H1 (cell line): Measurements from ENCODE around the gene STEAP1B. TPM values are rescaled to one million over a fixed set of nuclear protein-coding genes. Genes with fewer than 3 reads are reported as not detected.

Source experiments
- CTCF ChIA-PET: fragments of 300-600 bp; sonication (Branson Sonifier 250); formaldehyde crosslinking; loops from one replicate; lab custom pipeline; 2021; ENCODE audit not compliant: partially characterized antibody; lab: Charles Lee
- POLR2A ChIA-PET: fragments of 300-600 bp; sonication (Branson Sonifier 250); formaldehyde crosslinking; loops from one replicate; lab custom pipeline; 2021; ENCODE audit warnings: inconsistent platforms; ENCODE audit not compliant: partially characterized antibody; lab: Charles Lee
- DNase-seq, 2 experiments: peaks; one replicate each; pipeline versions ENCODE4 v3.0.0 to v3.0.0-alpha.2; 2010 to 2022; ENCODE audit warnings: low spot score in 2 of 2, low read depth in 1 of 2, mixed read lengths in 1 of 2
- FAIRE-seq: peaks from 2 replicates; lab custom pipeline; 2011; peaks lifted over from hg19 to GRCh38; lab: Jason Lieb, UNC
- H2AFZ ChIP-seq: 2 replicates; pipeline ENCODE4 v1.8.1; 2012; ENCODE audit warnings: low read length, inconsistent platforms
- H2AK5ac ChIP-seq: 2 replicates; pipeline ENCODE4 v1.6.1; 2013; ENCODE audit warnings: low read depth, low read length
- H2BK120ac ChIP-seq: replicated peaks from 2 replicates; pipeline ENCODE3; 2013; ENCODE audit warnings: low read depth, low read length, inconsistent platforms
- H2BK12ac ChIP-seq: 2 replicates; pipeline ENCODE4 v1.6.1; 2013; ENCODE audit warnings: low read depth, low read length
- H2BK15ac ChIP-seq: 2 replicates; pipeline ENCODE4 v1.6.1; 2013; ENCODE audit warnings: low read length
- H2BK20ac ChIP-seq: 2 replicates; pipeline ENCODE4 v1.6.1; 2013; ENCODE audit warnings: low read length
- H2BK5ac ChIP-seq: 2 replicates; pipeline ENCODE4 v1.6.1; 2013; ENCODE audit warnings: low read depth, low read length
- H3K14ac ChIP-seq: 2 replicates; pipeline ENCODE4 v1.6.1; 2013; ENCODE audit warnings: inconsistent platforms; ENCODE audit not compliant: insufficient read length
- H3K18ac ChIP-seq: 2 replicates; pipeline ENCODE4 v1.6.1; 2013; ENCODE audit warnings: low read length; ENCODE audit errors: extremely low read depth
- H3K23ac ChIP-seq: 2 replicates; pipeline ENCODE4 v1.6.1; 2013; ENCODE audit warnings: inconsistent platforms; ENCODE audit not compliant: insufficient read length
- H3K23me2 ChIP-seq: 2 replicates; pipeline ENCODE4 v1.6.1; 2013; ENCODE audit warnings: low read depth, low read length
- H3K27ac ChIP-seq: 2 replicates; pipeline ENCODE4 v1.6.1; 2011; ENCODE audit warnings: low read depth, low read length, inconsistent platforms
- H3K27me3 ChIP-seq, 4 experiments: replicated peaks in 1 of 4; 1 replicate in 1 of 4; 2 replicates in 3 of 4; pipeline versions ENCODE4 v1.6.1 to v1.8.1; 2011 to 2013; ENCODE audit warnings: low read length in 3 of 4, mild to moderate bottlenecking in 3 of 4, inconsistent platforms in 2 of 4, mixed read lengths in 2 of 4, moderate library complexity in 1 of 4; ENCODE audit not compliant: control insufficient read depth in 3 of 4, insufficient read depth in 3 of 4; ENCODE audit errors: extremely low read depth in 1 of 4
- H3K36me3 ChIP-seq, 4 experiments: 2 replicates each; pipeline versions ENCODE4 v1.6.1 to v1.8.1; 2011 to 2013; ENCODE audit warnings: mild to moderate bottlenecking in 4 of 4, low read length in 3 of 4, moderate library complexity in 2 of 4, control low read depth in 1 of 4, inconsistent platforms in 1 of 4; ENCODE audit not compliant: insufficient read depth in 4 of 4, control insufficient read depth in 2 of 4
- H3K4ac ChIP-seq: replicated peaks from 2 replicates; pipeline ENCODE3; 2013; ENCODE audit warnings: low read length, low read depth, mixed read lengths, inconsistent platforms; ENCODE audit not compliant: insufficient read length
- H3K4me1 ChIP-seq, 4 experiments: replicated peaks in 1 of 4; 1 replicate in 1 of 4; 2 replicates in 3 of 4; pipeline versions ENCODE4 v1.6.1 to v1.8.1; 2011 to 2013; ENCODE audit warnings: low read length in 3 of 4, inconsistent platforms in 2 of 4, mixed read lengths in 1 of 4; ENCODE audit not compliant: insufficient read depth in 4 of 4, control insufficient read depth in 3 of 4
- H3K4me2 ChIP-seq, 2 experiments: 2 replicates each; pipeline versions ENCODE4 v1.6.1 to v1.8.1; 2011 to 2013; ENCODE audit warnings: low read depth in 2 of 2, low read length in 2 of 2, control low read depth in 1 of 2, inconsistent platforms in 1 of 2, mild to moderate bottlenecking in 1 of 2; ENCODE audit not compliant: insufficient read depth in 1 of 2
- H3K4me3 ChIP-seq, 4 experiments: fragments of 200-600, 300-600 bp in 1 of 4; sonication (generic), shearing (Covaris generic), sonication (Bioruptor Twin) in 1 of 4; 2 replicates each; pipeline versions ENCODE4 v1.5.1 to v1.8.1; 2011 to 2016; ENCODE audit warnings: low read length in 4 of 4, low read depth in 3 of 4, control low read depth in 2 of 4, inconsistent platforms in 2 of 4, mild to moderate bottlenecking in 2 of 4, mixed read lengths in 1 of 4, moderate library complexity in 1 of 4; ENCODE audit not compliant: insufficient read depth in 2 of 4; ENCODE audit errors: extremely low read depth in 1 of 4
- H3K56ac ChIP-seq: replicated peaks from 2 replicates; pipeline ENCODE3; 2013; ENCODE audit warnings: low read depth, mild to moderate bottlenecking, mixed read lengths, low read length, inconsistent platforms; ENCODE audit not compliant: insufficient read length
- H3K79me1 ChIP-seq: 2 replicates; pipeline ENCODE4 v1.6.1; 2013; ENCODE audit warnings: low read depth, low read length, control low read depth
- H3K79me2 ChIP-seq, 2 experiments: 2 replicates each; pipeline versions ENCODE4 v1.6.1 to v1.8.1; 2012 to 2013; ENCODE audit warnings: low read length in 2 of 2, mild to moderate bottlenecking in 2 of 2, inconsistent platforms in 1 of 2; ENCODE audit not compliant: insufficient read depth in 2 of 2, control insufficient read depth in 1 of 2
- H3K9ac ChIP-seq, 4 experiments: replicated peaks in 1 of 4; 1 replicate in 1 of 4; 2 replicates in 3 of 4; pipeline versions ENCODE4 v1.6.1 to v1.8.1; 2011 to 2013; ENCODE audit warnings: low read depth in 3 of 4, low read length in 3 of 4, control low read depth in 2 of 4, mild to moderate bottlenecking in 2 of 4, moderate library complexity in 2 of 4, inconsistent platforms in 1 of 4; ENCODE audit errors: extremely low read depth in 1 of 4
- H3K9me3 ChIP-seq, 2 experiments: 2 replicates each; pipeline versions ENCODE4 v1.6.1 to v1.8.1; 2012 to 2013; ENCODE audit warnings: mild to moderate bottlenecking in 2 of 2, moderate library complexity in 2 of 2, control low read depth in 1 of 2, inconsistent platforms in 1 of 2, low read depth in 1 of 2, low read length in 1 of 2, mixed read lengths in 1 of 2; ENCODE audit not compliant: insufficient read depth in 2 of 2
- H4K20me1 ChIP-seq, 2 experiments: replicated peaks in 1 of 2; 2 replicates each; pipeline versions ENCODE3 to v1.8.1; 2011 to 2013; ENCODE audit warnings: inconsistent platforms in 2 of 2, low read length in 2 of 2, mild to moderate bottlenecking in 1 of 2; ENCODE audit not compliant: insufficient read depth in 2 of 2, control insufficient read depth in 1 of 2
- H4K5ac ChIP-seq: 2 replicates; pipeline ENCODE4 v1.6.1; 2013; ENCODE audit warnings: low read length, low read depth, mixed read lengths, inconsistent platforms; ENCODE audit not compliant: insufficient read length
- H4K8ac ChIP-seq: 2 replicates; pipeline ENCODE4 v1.8.0; 2013; ENCODE audit warnings: mild to moderate bottlenecking, moderate library complexity, low read length, inconsistent platforms; ENCODE audit not compliant: insufficient read depth; ENCODE audit errors: extremely low read depth
- H4K91ac ChIP-seq: replicated peaks from 2 replicates; pipeline ENCODE3; 2013; ENCODE audit warnings: low read length, mixed read lengths, inconsistent platforms; ENCODE audit not compliant: insufficient read length
- CBX5 ChIP-seq: fragments of 300-800, 300-1000 bp; sonication (generic); IDR thresholded peaks from 2 replicates; pipeline ENCODE4 v1.7.1; 2016; ENCODE audit warnings: antibody characterized with exemption, low read length, low read depth
- CHD2 ChIP-seq: IDR thresholded peaks from 2 replicates; pipeline ENCODE4 v1.6.1; 2012; ENCODE audit warnings: low read length, improper control_type of control experiment
- CTCF ChIP-seq, 3 experiments: IDR thresholded peaks; 1 replicate in 2 of 3; 2 replicates in 1 of 3; pipeline versions ENCODE4 v1.5.1 to v1.6.1; 2011; ENCODE audit warnings: low read length in 3 of 3, mild to moderate bottlenecking in 3 of 3, inconsistent platforms in 2 of 3, low read depth in 1 of 3, moderate library complexity in 1 of 3; ENCODE audit not compliant: insufficient read depth in 1 of 3; ENCODE audit errors: control extremely low read depth in 1 of 3
- GABPA ChIP-seq: IDR thresholded peaks from 2 replicates; pipeline ENCODE4 v1.6.1; 2011; ENCODE audit warnings: mild to moderate bottlenecking, low read length, moderate library complexity, borderline replicate concordance; ENCODE audit not compliant: insufficient read depth
- SIRT6 ChIP-seq: IDR thresholded peaks from one replicate; pipeline ENCODE4 v1.7.1; 2012; ENCODE audit warnings: low read length, inconsistent platforms
- SUZ12 ChIP-seq: fragments of 200-600 bp; sonication (generic); IDR thresholded peaks from 2 replicates; pipeline ENCODE4 v1.6.1; 2012; ENCODE audit warnings: mild to moderate bottlenecking, inconsistent platforms, low read length, moderate library complexity, mixed read lengths
- WGBS, 2 experiments: shearing (Covaris generic) in 1 of 2; methylation state at CpG; one replicate each; pipeline versions ENCODE4 v1.1.6 to v1.1.7; 2013 to 2015; ENCODE audit warnings: low lambda C conversion rate in 2 of 2, mixed read lengths in 2 of 2, inconsistent platforms in 1 of 2, low coverage in 1 of 2, missing lambda C conversion rate in 1 of 2; ENCODE audit not compliant: insufficient replicate concordance in 2 of 2, insufficient coverage in 1 of 2, insufficient read length in 1 of 2; ENCODE audit errors: extremely low coverage in 1 of 2, missing lambda C conversion rate in 1 of 2; 5-methylcytosine and 5-hydroxymethylcytosine counted together
- polyA plus RNA-seq, 7 experiments: library from polyadenylated mRNA; depleted of rRNA in 3 of 7; stranded (reverse) in 5 of 7; unstranded in 2 of 7; fragments of >200 nt in 5 of 7; fragments of 200-250 nt in 2 of 7; gene quantifications; 1 replicate in 5 of 7; 2 replicates in 1 of 7; 4 replicates in 1 of 7; pipeline versions ENCODE4 v1.2.1 to v1.2.3, GENCODE V29; 2011 to 2013; ENCODE audit warnings: missing spikeins in 2 of 7, mixed read lengths in 2 of 7
- total RNA-seq: library from RNA; stranded (reverse); fragmentation: NEBNext Ultra II Directional; extraction: Animal tissue kit (Norgen Biotek cat#: 25700); gene quantifications from 2 replicates; pipeline ENCODE4 v1.2.1, GENCODE V29; 2021

Gene STEAP1B
- total and polyA plus RNA-seq, 2 of the 8 experiments (the other 6 are each of a cell fraction or from before 2014, with no cell fraction given): 5.4 to 8.7 TPM

DNA sequence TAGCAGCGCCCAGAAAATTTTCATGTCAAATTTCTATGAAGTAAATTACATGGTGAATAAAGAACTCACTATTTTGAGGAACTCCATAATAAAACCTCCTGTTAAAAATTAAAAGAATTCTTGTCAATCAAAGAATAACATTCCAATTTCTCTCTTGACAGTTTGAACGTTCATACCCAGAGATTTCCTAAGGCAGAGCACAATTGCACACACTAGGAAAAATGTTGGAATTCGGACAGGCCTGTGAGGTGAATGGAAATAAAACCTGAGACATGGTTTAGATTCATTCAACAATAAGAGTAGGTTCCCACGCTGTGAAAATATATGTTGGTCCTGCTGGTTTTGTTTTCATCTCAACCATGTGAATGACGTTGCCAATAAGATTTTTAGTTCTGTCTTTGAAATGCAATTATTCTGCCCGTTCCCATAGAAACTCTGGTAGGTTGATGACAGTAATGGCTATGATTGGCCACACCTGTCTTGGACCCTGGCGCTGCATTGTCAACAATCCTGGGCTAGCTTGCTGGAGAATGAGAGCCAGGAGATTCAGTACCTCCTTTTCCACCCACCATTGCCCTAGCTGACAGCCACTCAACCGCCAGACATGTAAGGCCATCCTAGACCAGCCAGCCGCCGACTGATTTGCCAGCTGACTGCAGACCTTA lies 99.7 kb downstream of the STEAP1B start:
- Histone ChIP-seq H3K4me1 (peaks cover 0 to 3% (median 0%) of the 10 kb centered on the region in 4 experiments; a peak in 1 of 7 replicates), H3K27ac (no peak overlapping the region), H2BK120ac (no peak overlapping the region), H3K23me2 (no peaks in the 10 kb centered on the region), H2AFZ (no peak overlapping the region), H3K23ac (no peak overlapping the region), H3K4me3 (no peak overlapping the region), H2AK5ac (no peak overlapping the region), H3K79me1 (no peaks in the 10 kb centered on the region), H3K79me2 (no peaks in the 10 kb centered on the region), H3K56ac (no peak overlapping the region), H2BK12ac (no peak overlapping the region), H3K9ac (no peak overlapping the region), H3K14ac (no peak overlapping the region), H3K4ac (no peak overlapping the region), H4K8ac (no peak overlapping the region), H4K20me1 (no peaks in the 10 kb centered on the region), H4K5ac (no peak overlapping the region), H3K18ac (no peak overlapping the region), H3K36me3 (no peaks in the 10 kb centered on the region), H2BK15ac (no peak overlapping the region), H3K4me2 (no peak overlapping the region), H3K9me3 (no peaks in the 10 kb centered on the region), H2BK5ac (no peak overlapping the region), H3K27me3 (no peaks in the 10 kb centered on the region), H4K91ac (no peak overlapping the region), H2BK20ac (no peak overlapping the region)
- no peak for FAIRE-seq
- ChIA-PET CTCF (interaction anchor here (0.6 to 2.5 kb wide), 4 partner anchors 10 to 251 kb away, joined by 3 to 9 read pairs (median 3); no protein-coding TSS in a partner anchor), POLR2A (no interaction called here)
- DNase-seq: no peak
- TF ChIP-seq SIRT6 (no peak), CHD2 (no peak), GABPA (no peak), CTCF (IDR thresholded peaks at IDR 0.05; ENCODE audit: control extremely low read depth in 1 of 3, insufficient read depth in 1 of 3, low read depth in 1 of 3, low read length in 3 of 3) (no peak), SUZ12 (no peak), CBX5 (no peak)
- 88% methylated on average over 10 of the region's 10 CpGs; no CpG with 5 or more reads in 1 of the 2 experiments for WGBS, 2 experiments
